HG03066 (cell line): Measurements from ENCODE around the gene EPN1.

Experiments
- ATAC-seq: cut with Tn5 transposase; IDR thresholded peaks from one replicate; pipeline ENCODE4 v1.9.1; 2021; ENCODE audit warnings: low read depth; ENCODE audit not compliant: unreplicated experiment

The EPN1 gene

GRCh38 chr19:55674841-55675660, at the start of gene EPN1:
EPN1 (plus strand) TSS chr19:55675226; CDS start chr19:55678628, 3,402 bp downstream.
- ATAC-seq: peak; percentile 61

GRCh38 chr19:55626350-55626749, 48.7 kb upstream of the EPN1 start:
- no peak for ATAC-seq

GRCh38 chr19:55632463-55632834, 42.6 kb upstream of the EPN1 start:
- no peak for ATAC-seq

GRCh38 chr19:55633861-55634260, 41.2 kb upstream of the EPN1 start:
- ATAC-seq: no peak

- ATAC-seq: no peak
Observed at GRCh38 chr19:55635334-55635717, 39.7 kb upstream of the EPN1 start.

GRCh38 chr19:55635856-55636440, 39.1 kb upstream of the EPN1 start:
- no peak for ATAC-seq

GRCh38 chr19:55636723-55637122, 38.3 kb upstream of the EPN1 start:
- no peak for ATAC-seq

GRCh38 chr19:55637534-55637933, 37.5 kb upstream of the EPN1 start:
- ATAC-seq: no peak

GRCh38 chr19:55638864-55639359, 36.1 kb upstream of the EPN1 start:
- no peak for ATAC-seq

- ATAC-seq: no peak
Observed at GRCh38 chr19:55640043-55640576, 34.9 kb upstream of the EPN1 start.

- no peak for ATAC-seq
Observed at GRCh38 chr19:55640577-55641425, 34.2 kb upstream of the EPN1 start, which contains the start of gene ZNF580. ZNF580 (plus strand) TSS chr19:55641002; CDS start chr19:55642509, 1,507 bp downstream.

GRCh38 chr19:55641426-55642152, 33.4 kb upstream of the EPN1 start:
- no peak for ATAC-seq

- no peak for ATAC-seq
Observed at GRCh38 chr19:55642153-55643002, 32.6 kb upstream of the EPN1 start.

- ATAC-seq: peak; percentile 32
Observed at GRCh38 chr19:55643003-55643886, 31.8 kb upstream of the EPN1 start, which contains the start of gene ZNF581. ZNF581 (plus strand) TSS chr19:55643649; CDS start chr19:55644572, 923 bp downstream.

- ATAC-seq: no peak
Observed at GRCh38 chr19:55643887-55644176, 31.2 kb upstream of the EPN1 start.

- no peak for ATAC-seq
Observed at GRCh38 chr19:55644191-55644833, 30.7 kb upstream of the EPN1 start.

- ATAC-seq: no peak
Observed at GRCh38 chr19:55644842-55645511, 30.0 kb upstream of the EPN1 start.
